GM19240 (cell line): ENCODE data around the gene ATP2C2.
"Not testable (repeated sequence)": the region's sequence is repeated elsewhere in the genome, so short reads cannot be mapped to it uniquely, and the experiment has no call there.

ENCODE experiments used
- DNase-seq: peaks from one replicate; pipeline ENCODE4 v3.0.0; 2011; ENCODE audit warnings: low spot score; ENCODE audit not compliant: insufficient read length

ATP2C2 gene

DNA sequence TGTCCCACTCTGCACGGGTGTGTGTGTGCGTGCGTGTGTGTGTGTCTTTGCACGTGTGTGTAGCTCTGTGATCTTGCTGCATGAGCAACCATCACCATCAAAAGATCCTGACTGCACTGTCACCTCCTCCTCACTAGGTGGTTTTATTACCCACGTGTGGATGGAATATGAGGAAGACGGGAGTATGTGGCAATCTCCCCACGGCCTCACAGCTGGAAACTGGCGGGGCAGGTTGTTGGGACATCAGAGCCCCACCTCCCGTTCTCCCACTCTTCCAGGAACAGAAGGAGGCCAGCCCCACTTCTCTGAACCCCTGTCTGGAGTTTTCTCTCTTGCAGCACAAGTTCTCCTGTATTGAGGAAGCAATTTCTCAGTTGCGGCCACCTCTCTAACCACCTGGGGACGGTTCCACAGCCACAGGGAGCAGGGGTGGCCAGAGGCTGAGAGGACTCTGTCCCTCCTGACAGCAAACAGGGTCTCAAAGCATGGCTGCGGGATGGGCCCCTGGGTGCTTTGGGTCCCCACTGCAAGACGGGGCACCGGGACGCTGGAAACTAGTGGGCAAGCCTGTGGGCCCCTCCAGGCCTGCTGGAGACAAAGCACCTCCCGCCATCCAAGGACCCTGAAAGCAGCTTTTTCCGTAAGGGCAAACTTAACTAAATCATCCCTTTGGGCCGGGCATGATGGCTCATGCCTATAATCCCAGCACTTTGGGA is 27.9 kb upstream of the ATP2C2 start:
- no peak for DNase-seq

- no peak for DNase-seq
These were observed 26.6 kb upstream of the ATP2C2 start for GRCh38 chr16:84341528-84342295.

GRCh38 chr16:84343800-84344199 is 24.5 kb upstream of the ATP2C2 start:
- DNase-seq, result not testable (repeated sequence)

GRCh38 chr16:84344781-84345180 is 23.6 kb upstream of the ATP2C2 start:
- no peak for DNase-seq

- no peak for DNase-seq
These were observed 21.2 kb upstream of the ATP2C2 start for GRCh38 chr16:84347161-84347560.

GRCh38 chr16:84348386-84348888 is 19.9 kb upstream of the ATP2C2 start:
- no peak for DNase-seq

GRCh38 chr16:84349862-84350684 is 18.3 kb upstream of the ATP2C2 start:
- DNase-seq, result no peak

GRCh38 chr16:84350685-84351400 is 17.5 kb upstream of the ATP2C2 start:
- DNase-seq, result no peak

GRCh38 chr16:84351630-84352029 is 16.7 kb upstream of the ATP2C2 start:
- DNase-seq, result no peak

DNA sequence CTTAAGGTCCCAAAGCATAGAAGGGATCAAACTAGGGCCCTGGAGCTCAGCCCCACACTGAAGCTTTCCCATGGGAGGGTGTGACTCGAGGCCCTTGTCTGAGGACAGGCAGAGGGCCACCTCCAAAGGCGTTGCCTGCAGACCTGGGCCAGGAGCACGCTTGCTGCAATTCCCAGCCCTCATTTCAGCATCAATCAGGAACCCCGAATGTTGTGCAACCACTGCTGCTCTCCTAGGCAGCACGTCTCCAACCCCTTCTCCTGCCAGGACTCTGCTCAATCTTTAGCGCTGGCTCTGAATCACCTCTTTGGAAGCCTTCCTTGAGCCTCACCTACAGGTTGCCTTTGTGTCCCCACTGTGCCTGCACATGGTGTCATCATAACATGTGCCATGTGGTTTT is 14.0 kb upstream of the ATP2C2 start:
- no peak for DNase-seq

- DNase-seq, result no peak
These were observed 13.2 kb upstream of the ATP2C2 start for GRCh38 chr16:84355149-84355548.

- DNase-seq, result no peak
These were observed 12.2 kb upstream of the ATP2C2 start for GRCh38 chr16:84356176-84356575.

GRCh38 chr16:84356591-84357116 is 11.7 kb upstream of the ATP2C2 start:
- DNase-seq, result no peak

DNA sequence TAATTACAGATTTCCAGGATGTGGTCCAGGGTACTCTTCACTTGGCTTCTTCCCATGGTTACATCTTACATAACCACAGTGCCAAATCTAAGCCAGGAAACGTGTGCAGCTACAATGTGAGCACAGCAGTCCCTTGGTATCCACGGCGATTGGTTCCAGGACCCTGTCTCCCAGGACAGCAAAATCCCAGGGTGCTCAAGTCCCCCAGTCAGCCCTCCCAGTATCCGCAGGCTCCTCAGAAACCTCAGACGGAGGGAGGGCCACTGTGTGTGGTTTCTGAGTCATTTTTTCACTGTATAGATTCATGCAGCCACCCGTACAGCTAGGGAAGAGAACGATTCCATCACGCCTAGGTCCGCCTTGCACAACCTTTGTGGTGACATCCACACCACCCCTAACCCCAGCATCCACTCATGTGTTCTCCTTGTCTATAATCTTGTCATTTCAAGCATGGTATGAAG is 11.1 kb upstream of the ATP2C2 start:
- no peak for DNase-seq

- no peak for DNase-seq
These were observed 9.6 kb upstream of the ATP2C2 start for GRCh38 chr16:84358601-84359295.

- DNase-seq, result no peak
These were observed 9.0 kb upstream of the ATP2C2 start for GRCh38 chr16:84359326-84359725.

GRCh38 chr16:84360170-84360569 is 8.2 kb upstream of the ATP2C2 start:
- DNase-seq, result no peak

DNA sequence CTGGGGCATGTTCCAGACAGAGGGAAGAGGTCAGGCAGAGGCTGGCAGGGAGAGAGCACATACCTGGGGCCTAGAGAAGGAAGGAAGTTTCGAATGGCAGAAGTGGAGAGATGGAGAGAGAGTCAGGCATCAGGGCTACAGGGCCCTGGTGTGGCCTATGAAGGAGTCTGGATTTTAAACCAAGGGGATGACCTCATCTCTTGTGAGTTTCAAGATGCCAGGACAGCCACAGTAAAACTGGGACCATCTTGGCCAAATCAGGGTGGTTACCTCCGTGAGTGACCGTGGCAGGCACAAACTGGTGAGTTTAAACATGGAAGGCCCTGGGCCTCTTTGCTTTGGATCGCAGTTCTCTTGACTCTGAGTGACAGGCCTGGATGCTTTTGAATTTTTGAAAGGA is 7.6 kb upstream of the ATP2C2 start:
- no peak for DNase-seq

DNA sequence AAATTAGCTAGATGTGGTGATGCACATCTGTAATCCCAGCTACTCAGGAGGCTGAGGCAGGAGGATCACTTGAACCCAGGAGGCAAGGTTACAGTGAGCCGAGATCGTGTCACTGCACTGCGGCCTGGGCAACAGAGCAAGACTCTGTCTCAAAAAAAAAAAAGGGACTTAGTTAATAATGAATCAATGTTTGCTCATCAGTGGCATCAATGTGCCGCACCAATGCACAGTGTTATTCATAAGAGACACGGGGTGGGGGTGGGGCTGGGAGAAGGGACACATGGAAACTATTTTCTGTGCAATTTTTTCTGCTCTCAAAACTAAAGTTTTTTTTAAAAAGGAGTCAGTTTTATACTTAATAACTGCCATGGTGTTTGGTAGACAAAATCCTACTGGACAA is 6.8 kb upstream of the ATP2C2 start:
- DNase-seq, result no peak

DNA sequence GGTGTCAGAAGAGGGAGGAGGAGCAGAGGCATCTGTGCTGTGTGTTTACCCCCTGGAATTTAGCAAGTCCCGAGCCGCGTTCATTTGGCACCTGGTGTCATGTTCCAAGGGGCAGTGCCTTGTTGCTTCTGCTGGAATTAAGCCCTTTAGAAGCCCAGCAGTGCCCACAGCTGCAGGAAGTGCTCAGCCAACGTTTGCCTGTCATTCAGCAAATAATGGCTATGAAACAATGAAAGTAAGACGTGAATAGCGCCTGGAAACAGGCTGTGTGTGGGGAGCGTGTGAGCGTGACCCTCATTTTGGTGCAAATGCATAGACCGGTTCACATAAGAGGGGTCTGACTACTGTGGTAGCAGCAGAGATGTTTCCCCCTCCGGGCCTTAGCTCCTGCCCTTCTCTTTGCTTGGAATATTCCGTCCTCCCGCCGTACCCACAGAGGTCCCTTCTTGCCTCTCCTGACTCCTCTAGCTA is 5.8 kb upstream of the ATP2C2 start:
- DNase-seq, result no peak
